GM18520 (cell line): ENCODE data around the gene SYNGAP1.

Source experiments
- ATAC-seq: cut with Tn5 transposase; IDR thresholded peaks from one replicate; pipeline ENCODE4 v1.9.1; 2021; ENCODE audit not compliant: unreplicated experiment

Gene SYNGAP1

GRCh38 chr6:33434961-33435360 is 15.1 kb downstream of the SYNGAP1 start:
- no peak for ATAC-seq

- no peak for ATAC-seq
Measured at GRCh38 chr6:33437666-33438065, 17.8 kb downstream of the SYNGAP1 start.

- ATAC-seq = no peak
Measured at GRCh38 chr6:33438978-33439594, 19.2 kb downstream of the SYNGAP1 start.

GRCh38 chr6:33439956-33440648 is 20.2 kb downstream of the SYNGAP1 start:
- ATAC-seq = no peak

GRCh38 chr6:33440649-33441309 is 20.9 kb downstream of the SYNGAP1 start:
- no peak for ATAC-seq

GRCh38 chr6:33441457-33441856 is 21.6 kb downstream of the SYNGAP1 start:
- no peak for ATAC-seq

GRCh38 chr6:33442283-33442682 is 22.4 kb downstream of the SYNGAP1 start:
- ATAC-seq = no peak

- no peak for ATAC-seq
Measured at GRCh38 chr6:33443025-33443424, 23.2 kb downstream of the SYNGAP1 start.

- no peak for ATAC-seq
Measured at GRCh38 chr6:33443619-33444504, 24.0 kb downstream of the SYNGAP1 start.

GRCh38 chr6:33445119-33445603 is 25.3 kb downstream of the SYNGAP1 start:
- ATAC-seq = no peak

GRCh38 chr6:33446356-33446755 is 26.5 kb downstream of the SYNGAP1 start:
- no peak for ATAC-seq

- ATAC-seq = no peak
Measured at GRCh38 chr6:33450434-33450833, 30.6 kb downstream of the SYNGAP1 start.

GRCh38 chr6:33451606-33452005 is 31.7 kb downstream of the SYNGAP1 start:
- ATAC-seq = no peak

GRCh38 chr6:33452496-33452895 is 32.6 kb downstream of the SYNGAP1 start:
- no peak for ATAC-seq

GRCh38 chr6:33453393-33454008 is 33.6 kb downstream of the SYNGAP1 start:
- ATAC-seq = no peak

GRCh38 chr6:33454009-33454946 is 34.4 kb downstream of the SYNGAP1 start, which contains the start of gene ZBTB9:
Gene ZBTB9, plus strand, starts transcription at chr6:33454576. Its CDS starts 525 bp downstream, at chr6:33455101.
- ATAC-seq = peak; percentile 100

GRCh38 chr6:33455051-33455450 is 35.2 kb downstream of the SYNGAP1 start:
- ATAC-seq = no peak

GRCh38 chr6:33456156-33456555 is 36.3 kb downstream of the SYNGAP1 start:
- no peak for ATAC-seq

- ATAC-seq = no peak
Measured at GRCh38 chr6:33458676-33459075, 38.8 kb downstream of the SYNGAP1 start.
